Measurements from ENCODE around the gene PIEZO1. TPM values are rescaled to one million over a fixed set of nuclear protein-coding genes. Genes with fewer than 3 reads are reported as not detected.

Gene PIEZO1
- total RNA-seq, 1 donor from 2014 or later, result 5.5 TPM

DNA sequence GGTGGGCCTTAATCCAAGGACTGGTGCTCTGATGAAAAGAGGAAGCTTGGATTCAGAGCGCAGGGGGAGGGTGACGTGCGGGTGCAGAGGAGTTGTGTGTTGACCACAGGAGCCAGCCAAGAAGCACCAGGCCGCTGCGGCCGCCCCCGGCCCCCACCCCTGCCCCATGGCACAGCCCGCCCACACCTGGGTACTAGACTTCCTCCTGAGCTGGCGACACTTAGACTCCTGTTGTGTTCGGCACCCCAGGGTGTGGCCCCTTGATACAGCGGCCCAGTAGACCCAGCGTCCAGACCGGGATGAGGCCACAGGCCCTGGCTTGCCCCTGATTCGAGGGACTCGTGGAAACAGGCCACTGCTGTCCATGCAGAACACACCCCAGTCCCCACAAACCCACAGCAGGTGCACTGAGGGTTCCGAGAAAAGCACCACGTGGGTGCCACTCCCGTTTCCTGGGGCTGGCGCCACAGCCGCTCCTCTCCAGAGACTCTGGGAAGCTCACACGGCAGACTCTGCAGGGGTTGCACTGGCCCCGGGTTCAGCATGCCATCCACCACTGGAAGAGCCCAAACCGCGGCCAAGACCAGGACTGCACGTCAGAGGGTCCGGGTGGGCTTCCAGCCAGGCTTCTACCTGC lies 93.0 kb downstream of the PIEZO1 start:
- no peak overlapping the region for H3K4me3 Mint-ChIP-seq
- no peaks in the 10 kb centered on the region for H3K4me1 Mint-ChIP-seq
- Histone ChIP-seq H3K79me2 (ENCODE audit: low read depth) (no peaks in the 10 kb centered on the region), H4K20me1 (ENCODE audit: low read depth) (peaks cover 3% of the 10 kb centered on the region), H3K9me3 (ENCODE audit: low read depth) (no peaks in the 10 kb centered on the region), H3K4me3 (no peak overlapping the region), H3K9ac (no peak overlapping the region), H2AFZ (replicated peaks) (no peak overlapping the region), H3K27me3 (peaks cover 24% of the 10 kb centered on the region), H3K4me1 (peaks cover 3% of the 10 kb centered on the region), H3F3A (ENCODE audit: low read depth) (peaks cover 5% of the 10 kb centered on the region), H3K36me3 (no peaks in the 10 kb centered on the region), H3K4me2 (no peak overlapping the region), H3K27ac (no peak overlapping the region)
- H3K27ac Mint-ChIP-seq, result no peak overlapping the region
- DNase-seq (ENCODE audit: low spot score), result no peak
- TF ChIP-seq CTCF (IDR thresholded peaks at IDR 0.05), result no peak
- no peak for TF ChIP-seq EZH2 (IDR thresholded peaks at IDR 0.05)
- no peak for TF ChIP-seq EZH2phosphoT487 (IDR thresholded peaks at IDR 0.05)
- H3K27me3 Mint-ChIP-seq (ENCODE audit: insufficient read depth, low read depth), result peaks cover 18% of the 10 kb centered on the region
- H3K36me3 Mint-ChIP-seq, result no peaks in the 10 kb centered on the region
- no peaks in the 10 kb centered on the region for H3K9me3 Mint-ChIP-seq

- H3K27ac ChIP-seq, result no peak overlapping the region
- H3K27me3 ChIP-seq, result peaks cover 31% of the 10 kb centered on the region
- H3K9ac ChIP-seq, result no peak overlapping the region
- H3K4me1 Mint-ChIP-seq, result no peaks in the 10 kb centered on the region
- no peaks in the 10 kb centered on the region for H3K9me3 Mint-ChIP-seq
- TF ChIP-seq EZH2phosphoT487 (IDR thresholded peaks at IDR 0.05) (no peak), CTCF (IDR thresholded peaks at IDR 0.05) (no peak), EZH2 (IDR thresholded peaks at IDR 0.05) (no peak)
- peak overlapping the region; percentile 65 for H3K27ac Mint-ChIP-seq
- H3K36me3 ChIP-seq, result no peaks in the 10 kb centered on the region
- H2AFZ ChIP-seq (replicated peaks), result no peak overlapping the region
- no peak overlapping the region for H3K4me3 Mint-ChIP-seq
- H3K27me3 Mint-ChIP-seq (ENCODE audit: insufficient read depth, low read depth), result peaks cover 23% of the 10 kb centered on the region
- peaks cover 8% of the 10 kb centered on the region for H3K4me1 ChIP-seq
- no peaks in the 10 kb centered on the region for H3K9me3 ChIP-seq (ENCODE audit: low read depth)
- no peaks in the 10 kb centered on the region for H3K36me3 Mint-ChIP-seq
- H3K4me2 ChIP-seq, result no peak overlapping the region
- H3F3A ChIP-seq (ENCODE audit: low read depth), result peaks cover 10% of the 10 kb centered on the region
- H4K20me1 ChIP-seq (ENCODE audit: low read depth), result peaks cover 7% of the 10 kb centered on the region
- DNase-seq (ENCODE audit: low spot score), result no peak
- no peaks in the 10 kb centered on the region for H3K79me2 ChIP-seq (ENCODE audit: low read depth)
- H3K4me3 ChIP-seq, result no peak overlapping the region
Observed at GRCh38 chr16:88691129-88691813, 93.7 kb downstream of the PIEZO1 start.

- H3K4me3 Mint-ChIP-seq, result no peak overlapping the region
- H3K4me1 Mint-ChIP-seq, result no peaks in the 10 kb centered on the region
- peak overlapping the region; percentile 65 for H3K27ac Mint-ChIP-seq
- Histone ChIP-seq H4K20me1 (ENCODE audit: low read depth) (peaks cover 7% of the 10 kb centered on the region), H3K4me3 (no peak overlapping the region), H3K4me1 (peaks cover 13% of the 10 kb centered on the region), H3K27me3 (peaks cover 38% of the 10 kb centered on the region), H3K9ac (no peak overlapping the region), H3K9me3 (ENCODE audit: low read depth) (no peaks in the 10 kb centered on the region), H2AFZ (replicated peaks) (no peak overlapping the region), H3K4me2 (no peak overlapping the region), H3K36me3 (no peaks in the 10 kb centered on the region), H3K79me2 (ENCODE audit: low read depth) (no peaks in the 10 kb centered on the region), H3K27ac (no peak overlapping the region), H3F3A (ENCODE audit: low read depth) (peaks cover 10% of the 10 kb centered on the region)
- DNase-seq (ENCODE audit: low spot score), result no peak
- TF ChIP-seq EZH2 (IDR thresholded peaks at IDR 0.05), result no peak
- TF ChIP-seq CTCF (IDR thresholded peaks at IDR 0.05), result no peak
- TF ChIP-seq EZH2phosphoT487 (IDR thresholded peaks at IDR 0.05), result no peak
- H3K36me3 Mint-ChIP-seq, result no peaks in the 10 kb centered on the region
- no peaks in the 10 kb centered on the region for H3K9me3 Mint-ChIP-seq
- peaks cover 23% of the 10 kb centered on the region for H3K27me3 Mint-ChIP-seq (ENCODE audit: insufficient read depth, low read depth)
Observed at GRCh38 chr16:88690341-88691128, 94.5 kb downstream of the PIEZO1 start.
